ENCODE data around the gene TSSK3. TPM values are rescaled to one million over a fixed set of nuclear protein-coding genes. Genes with fewer than 3 reads are reported as not detected.

TSSK3 gene
- total and polyA plus RNA-seq, 4 donors: 0.14 to 0.50 TPM; not detected in 2

DNA sequence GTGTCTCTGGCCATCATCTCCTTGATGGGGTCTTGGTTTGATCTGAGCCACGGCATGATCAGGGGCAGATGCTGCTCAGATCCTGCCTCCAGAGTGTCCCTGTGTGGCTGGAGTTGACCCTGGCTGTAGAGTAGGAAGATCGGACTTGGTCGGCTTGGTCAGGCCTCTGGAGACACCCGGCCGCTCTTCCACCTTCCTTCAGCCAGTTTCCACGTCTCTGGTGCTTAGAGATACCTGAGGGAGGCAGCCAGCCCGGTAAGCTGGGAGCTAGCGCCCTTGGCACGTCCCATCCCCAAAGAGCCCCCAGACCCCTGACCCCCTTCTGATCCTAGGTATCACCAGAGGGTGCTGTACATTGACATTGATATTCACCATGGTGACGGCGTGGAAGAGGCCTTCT is 35.1 kb upstream of the TSSK3 start:
- TF ChIP-seq, protein P1, sequence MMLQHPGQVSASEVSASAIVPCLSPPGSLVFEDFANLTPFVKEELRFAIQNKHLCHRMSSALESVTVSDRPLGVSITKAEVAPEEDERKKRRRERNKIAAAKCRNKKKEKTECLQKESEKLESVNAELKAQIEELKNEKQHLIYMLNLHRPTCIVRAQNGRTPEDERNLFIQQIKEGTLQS (IDR thresholded peaks at IDR 0.05): no peak
- TF ChIP-seq EGR1 (IDR thresholded peaks at IDR 0.05; ENCODE audit: low read depth in 2 of 2) (no peak), SP1 (IDR thresholded peaks at IDR 0.05) (no peak), RAD21 (IDR thresholded peaks at IDR 0.05) (no peak), GABPA (IDR thresholded peaks at IDR 0.05 in 1 of 2, conservative IDR thresholded peaks at IDR 0.05 in 1 of 2) (no peak), JUND (IDR thresholded peaks at IDR 0.05) (no peak), HNF4A (conservative IDR thresholded peaks at IDR 0.05) (no peak)
- TF ChIP-seq, protein P2, sequence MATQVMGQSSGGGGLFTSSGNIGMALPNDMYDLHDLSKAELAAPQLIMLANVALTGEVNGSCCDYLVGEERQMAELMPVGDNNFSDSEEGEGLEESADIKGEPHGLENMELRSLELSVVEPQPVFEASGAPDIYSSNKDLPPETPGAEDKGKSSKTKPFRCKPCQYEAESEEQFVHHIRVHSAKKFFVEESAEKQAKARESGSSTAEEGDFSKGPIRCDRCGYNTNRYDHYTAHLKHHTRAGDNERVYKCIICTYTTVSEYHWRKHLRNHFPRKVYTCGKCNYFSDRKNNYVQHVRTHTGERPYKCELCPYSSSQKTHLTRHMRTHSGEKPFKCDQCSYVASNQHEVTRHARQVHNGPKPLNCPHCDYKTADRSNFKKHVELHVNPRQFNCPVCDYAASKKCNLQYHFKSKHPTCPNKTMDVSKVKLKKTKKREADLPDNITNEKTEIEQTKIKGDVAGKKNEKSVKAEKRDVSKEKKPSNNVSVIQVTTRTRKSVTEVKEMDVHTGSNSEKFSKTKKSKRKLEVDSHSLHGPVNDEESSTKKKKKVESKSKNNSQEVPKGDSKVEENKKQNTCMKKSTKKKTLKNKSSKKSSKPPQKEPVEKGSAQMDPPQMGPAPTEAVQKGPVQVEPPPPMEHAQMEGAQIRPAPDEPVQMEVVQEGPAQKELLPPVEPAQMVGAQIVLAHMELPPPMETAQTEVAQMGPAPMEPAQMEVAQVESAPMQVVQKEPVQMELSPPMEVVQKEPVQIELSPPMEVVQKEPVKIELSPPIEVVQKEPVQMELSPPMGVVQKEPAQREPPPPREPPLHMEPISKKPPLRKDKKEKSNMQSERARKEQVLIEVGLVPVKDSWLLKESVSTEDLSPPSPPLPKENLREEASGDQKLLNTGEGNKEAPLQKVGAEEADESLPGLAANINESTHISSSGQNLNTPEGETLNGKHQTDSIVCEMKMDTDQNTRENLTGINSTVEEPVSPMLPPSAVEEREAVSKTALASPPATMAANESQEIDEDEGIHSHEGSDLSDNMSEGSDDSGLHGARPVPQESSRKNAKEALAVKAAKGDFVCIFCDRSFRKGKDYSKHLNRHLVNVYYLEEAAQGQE (IDR thresholded peaks at IDR 0.05): no peak
- DNase-seq (ENCODE audit: low spot score): no peak
- no peaks in the 10 kb centered on the region for H3K9me3 ChIP-seq (ENCODE audit: control insufficient read depth in 4 of 4, low read length in 3 of 4)
- no peak overlapping the region for H3K4me3 ChIP-seq (ENCODE audit: low read depth in 1 of 3, low read length in 3 of 3)
- peaks cover 0 to 2% (median under 1%) of the 10 kb centered on the region in 4 donors for H3K4me1 ChIP-seq (ENCODE audit: control insufficient read depth in 4 of 4, insufficient read depth in 4 of 4, low read length in 3 of 4)
- H3K36me3 ChIP-seq (ENCODE audit: control insufficient read depth in 4 of 4, insufficient read depth in 3 of 4, low read depth in 1 of 4, low read length in 3 of 4): peaks cover 2 to 63% (median 40%) of the 10 kb centered on the region in 4 donors
- WGBS: 94% methylated on average over 11 of the region's 11 CpGs
- no peaks in the 10 kb centered on the region for H3K27me3 ChIP-seq (ENCODE audit: control insufficient read depth in 4 of 4, insufficient read depth in 4 of 4, low read length in 3 of 4)
- H3K9ac ChIP-seq (ENCODE audit: low read depth in 1 of 2, low read length in 2 of 2): no peak overlapping the region
- H3K27ac ChIP-seq (ENCODE audit: low read depth in 1 of 2, low read length in 2 of 2): no peak overlapping the region

DNA sequence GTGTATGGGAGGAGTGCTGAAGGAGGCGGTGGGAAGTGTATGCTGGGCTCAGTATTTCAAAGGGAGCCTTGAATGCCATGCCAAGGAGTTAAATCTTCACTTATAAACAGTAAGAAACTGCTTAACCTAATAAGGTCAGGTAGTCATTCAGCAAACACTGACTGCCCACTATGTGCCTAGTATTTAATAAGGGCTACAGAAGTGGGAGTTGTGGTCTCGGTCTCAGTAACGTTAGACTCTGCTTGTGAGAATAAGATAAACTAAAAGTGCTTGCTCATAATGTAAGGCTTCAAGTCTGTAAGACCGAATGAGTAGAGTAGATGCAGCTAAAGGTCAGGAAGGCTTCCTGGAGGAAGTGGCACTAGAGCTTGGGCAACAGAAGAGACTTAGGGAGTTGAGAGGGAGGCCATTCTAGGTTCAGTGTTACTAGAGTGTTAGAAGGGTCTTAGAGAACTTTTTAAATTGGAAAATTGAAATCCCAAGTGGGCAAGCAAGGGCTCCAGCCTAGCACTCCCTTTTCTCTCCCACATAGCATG is 32.3 kb upstream of the TSSK3 start:
- H3K27me3 ChIP-seq (ENCODE audit: control insufficient read depth in 4 of 4, insufficient read depth in 4 of 4, low read length in 3 of 4): no peaks in the 10 kb centered on the region
- TF ChIP-seq, protein P3, sequence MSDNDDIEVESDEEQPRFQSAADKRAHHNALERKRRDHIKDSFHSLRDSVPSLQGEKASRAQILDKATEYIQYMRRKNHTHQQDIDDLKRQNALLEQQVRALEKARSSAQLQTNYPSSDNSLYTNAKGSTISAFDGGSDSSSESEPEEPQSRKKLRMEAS (IDR thresholded peaks at IDR 0.05): no peak
- TF ChIP-seq HNF4G (IDR thresholded peaks at IDR 0.05) (no peak), RAD21 (IDR thresholded peaks at IDR 0.05) (no peak), HNF4A (conservative IDR thresholded peaks at IDR 0.05) (no peak), YY1 (IDR thresholded peaks at IDR 0.05) (no peak)
- TF ChIP-seq, protein P2 (IDR thresholded peaks at IDR 0.05): no peak
- TF ChIP-seq, protein P1 (IDR thresholded peaks at IDR 0.05): no peak
- WGBS: 88% methylated on average over 4 of the region's 4 CpGs
- H3K4me1 ChIP-seq (ENCODE audit: control insufficient read depth in 4 of 4, insufficient read depth in 4 of 4, low read length in 3 of 4): peaks cover 0 to 9% (median 3%) of the 10 kb centered on the region in 4 donors
- H3K4me3 ChIP-seq (ENCODE audit: low read depth in 1 of 3, low read length in 3 of 3): no peak overlapping the region
- H3K9ac ChIP-seq (ENCODE audit: low read depth in 1 of 2, low read length in 2 of 2): no peak overlapping the region
- no peaks in the 10 kb centered on the region for H3K9me3 ChIP-seq (ENCODE audit: control insufficient read depth in 4 of 4, low read length in 3 of 4)
- H3K27ac ChIP-seq (ENCODE audit: low read depth in 1 of 2, low read length in 2 of 2): no peak overlapping the region
- no peak for DNase-seq (ENCODE audit: low spot score)
- H3K36me3 ChIP-seq (ENCODE audit: control insufficient read depth in 4 of 4, insufficient read depth in 3 of 4, low read depth in 1 of 4, low read length in 3 of 4): peaks cover 4 to 65% (median 42%) of the 10 kb centered on the region in 4 donors
